HepG2 (cell line): ENCODE data around the gene LRRC15. TPM values are rescaled to one million over a fixed set of nuclear protein-coding genes. Genes with fewer than 3 reads are reported as not detected.

Experiments
- ARNTL ChIP-seq: sonication (generic); formaldehyde crosslinking; IDR thresholded peaks from 2 replicates; pipeline ENCODE4 v1.4.0; 2020; ENCODE audit warnings: mild to moderate bottlenecking, missing genetic modification reagents
- GATAD2A ChIP-seq: IDR thresholded peaks from 2 replicates; pipeline ENCODE4 v1.6.1; 2016
- HOXD1 ChIP-seq: sonication (generic); formaldehyde crosslinking; IDR thresholded peaks from 2 replicates; pipeline ENCODE4 v1.5.0; 2020; ENCODE audit warnings: missing genetic modification reagents
- MTF1 ChIP-seq: sonication (generic); formaldehyde crosslinking; IDR thresholded peaks from 2 replicates; pipeline ENCODE4 v1.5.0; 2020; ENCODE audit warnings: missing genetic modification reagents
- MYNN ChIP-seq: sonication (generic); formaldehyde crosslinking; IDR thresholded peaks from 2 replicates; pipeline ENCODE4 v1.4.0; 2020; ENCODE audit warnings: mild to moderate bottlenecking, low read depth, missing genetic modification reagents
- NFE2L2 ChIP-seq: fragments of 150-350 bp; IDR thresholded peaks from 2 replicates; pipeline ENCODE4 v1.6.1; 2014; ENCODE audit warnings: low read length
- PCBP1 ChIP-seq: fragments of 200-400 bp; formaldehyde crosslinking; IDR thresholded peaks from 2 replicates; pipeline ENCODE4 v1.6.1; 2017; ENCODE audit warnings: mild to moderate bottlenecking, low read depth, low read length, borderline replicate concordance
- SMYD3 ChIP-seq: sonication (generic); formaldehyde crosslinking; IDR thresholded peaks from 2 replicates; pipeline ENCODE4 v1.8.1; 2023; ENCODE audit warnings: mild to moderate bottlenecking, missing genetic modification reagents
- SP140L ChIP-seq: sonication (generic); formaldehyde crosslinking; IDR thresholded peaks from 2 replicates; pipeline ENCODE4 v1.4.0; 2020; ENCODE audit warnings: missing genetic modification reagents, borderline replicate concordance
- SP4 ChIP-seq: sonication (generic); formaldehyde crosslinking; IDR thresholded peaks from 2 replicates; pipeline ENCODE4 v1.8.1; 2023; ENCODE audit warnings: mild to moderate bottlenecking, missing genetic modification reagents
- TAF15 ChIP-seq: fragments of 200-400 bp; formaldehyde crosslinking; IDR thresholded peaks from one replicate; pipeline ENCODE4 v1.6.1; 2018; ENCODE audit warnings: mild to moderate bottlenecking, low read depth, low read length; ENCODE audit not compliant: poor library complexity, severe bottlenecking
- TBL1XR1 ChIP-seq: fragments of 150-350 bp; IDR thresholded peaks from 2 replicates; pipeline ENCODE4 v1.6.1; 2014; ENCODE audit warnings: borderline replicate concordance, low read length; ENCODE audit not compliant: partially characterized antibody
- XBP1 ChIP-seq: sonication (generic); formaldehyde crosslinking; IDR thresholded peaks from 2 replicates; pipeline ENCODE4 v1.5.0; 2020; ENCODE audit warnings: missing genetic modification reagents
- ZNF879 ChIP-seq: sonication (generic); formaldehyde crosslinking; IDR thresholded peaks from 2 replicates; pipeline ENCODE4 v1.8.1; 2023; ENCODE audit warnings: missing genetic modification reagents
- polyA plus RNA-seq, 8 experiments: library from polyadenylated mRNA; depleted of rRNA in 3 of 8; stranded (reverse) in 7 of 8; unstranded in 1 of 8; fragments of >200 nt; fragmentation: Illumina TruSeq in 4 of 8; extraction: Trizol in 4 of 8; gene quantifications; 2 replicates each; pipeline versions ENCODE4 v1.2.1 to v1.2.3, GENCODE V29; 2011 to 2016; ENCODE audit warnings: low read depth in 4 of 8, missing spikeins in 1 of 8, mixed read lengths in 1 of 8; ENCODE audit not compliant: insufficient read depth in 1 of 8
- total RNA-seq, 5 experiments: library from RNA; depleted of rRNA; stranded (reverse); fragments of >200 nt; fragmentation: Illumina TruSeq; extraction: Trizol; gene quantifications; 2 replicates each; pipeline ENCODE4 v1.2.3, GENCODE V29; 2016; ENCODE audit warnings: low read depth in 1 of 5
- TF ChIP-seq, protein P1 (sequence below): sonication (generic); formaldehyde crosslinking; IDR thresholded peaks from 2 replicates; pipeline ENCODE4 v1.5.0; 2020; ENCODE audit warnings: mild to moderate bottlenecking, missing genetic modification reagents
- TF ChIP-seq, protein P2 (sequence below): IDR thresholded peaks from 2 replicates; pipeline ENCODE4 v1.6.1; 2016; ENCODE audit warnings: missing biosample characterization, missing genetic modification reagents, low read depth
- TF ChIP-seq, protein P3 (sequence below): sonication (generic); formaldehyde crosslinking; IDR thresholded peaks from 2 replicates; pipeline ENCODE4 v1.5.1; 2020; ENCODE audit warnings: missing genetic modification reagents, mild to moderate bottlenecking, borderline replicate concordance
- TF ChIP-seq, protein P4 (sequence below): sonication (generic); formaldehyde crosslinking; IDR thresholded peaks from 2 replicates; pipeline ENCODE4 v1.5.0; 2020; ENCODE audit warnings: missing genetic modification reagents
- TF ChIP-seq, protein P5 (sequence below): sonication (generic); formaldehyde crosslinking; IDR thresholded peaks from 2 replicates; pipeline ENCODE4 v1.5.1; 2020; ENCODE audit warnings: mild to moderate bottlenecking, moderate library complexity, missing genetic modification reagents

Gene LRRC15
- total and polyA plus RNA-seq, 2 of the 13 experiments (the other 11 are each of a cell fraction or from before 2014, with no cell fraction given): not detected

DNA sequence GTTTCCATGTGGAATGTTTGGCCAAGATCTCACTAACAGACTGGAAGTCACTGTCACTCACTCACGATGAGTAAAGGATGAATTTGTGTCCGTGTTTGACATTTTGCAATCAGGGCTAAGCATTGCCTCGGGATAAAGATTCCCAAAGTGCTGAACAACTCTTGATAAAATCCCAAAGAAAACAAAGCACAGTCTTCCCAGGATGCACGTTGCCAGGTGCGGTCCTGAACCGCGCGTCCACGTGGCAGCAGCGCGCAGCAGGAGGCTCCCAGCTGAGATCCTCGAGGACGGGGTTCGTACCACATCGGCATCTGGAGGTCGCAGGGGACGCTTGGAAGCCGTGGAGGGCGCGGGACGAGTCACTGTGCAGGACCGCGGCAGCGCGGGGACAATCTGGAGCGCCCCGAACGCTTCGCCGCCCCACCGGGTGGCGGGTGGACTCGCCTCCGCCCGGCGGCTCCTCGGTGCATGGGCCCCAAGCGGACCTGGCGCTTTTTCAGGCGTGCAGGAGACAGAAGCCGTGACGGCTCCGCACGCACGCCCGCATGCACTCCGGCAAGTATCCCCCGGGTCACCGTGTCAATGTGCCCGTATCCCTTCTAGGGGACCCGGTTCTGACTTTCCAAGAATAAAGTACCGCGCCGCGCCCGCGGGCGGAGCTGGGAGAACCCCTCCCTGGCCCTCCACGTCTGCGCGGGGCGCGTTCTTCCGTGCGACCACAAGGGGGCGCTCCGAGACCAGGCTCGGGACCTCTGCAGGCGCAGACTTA lies 36.1 kb downstream of the LRRC15 start (continued):
- TF ChIP-seq PCBP1 (no peak), NFE2L2 (no peak), MTF1 (no peak), SP4 (CRISPR knock-in tag) (peak; percentile 70), GATAD2A (0 out of 2 replicates have a peak, but pooled peaks have one; percentile 38), TAF15 (no peak), TBL1XR1 (no peak), ARNTL (CRISPR knock-in tag) (peak; percentile 81; the same call in 1 of the 2 replicates), HOXD1 (no peak), XBP1 (CRISPR knock-in tag) (no peak; the same call in 1 of the 2 replicates), SP140L (no peak), SMYD3 (CRISPR knock-in tag) (no peak), MYNN (CRISPR knock-in tag) (0 out of 2 replicates have a peak, but pooled peaks have one; percentile 32), ZNF879 (CRISPR knock-in tag) (peak; percentile 96)
- TF ChIP-seq, protein P1, sequence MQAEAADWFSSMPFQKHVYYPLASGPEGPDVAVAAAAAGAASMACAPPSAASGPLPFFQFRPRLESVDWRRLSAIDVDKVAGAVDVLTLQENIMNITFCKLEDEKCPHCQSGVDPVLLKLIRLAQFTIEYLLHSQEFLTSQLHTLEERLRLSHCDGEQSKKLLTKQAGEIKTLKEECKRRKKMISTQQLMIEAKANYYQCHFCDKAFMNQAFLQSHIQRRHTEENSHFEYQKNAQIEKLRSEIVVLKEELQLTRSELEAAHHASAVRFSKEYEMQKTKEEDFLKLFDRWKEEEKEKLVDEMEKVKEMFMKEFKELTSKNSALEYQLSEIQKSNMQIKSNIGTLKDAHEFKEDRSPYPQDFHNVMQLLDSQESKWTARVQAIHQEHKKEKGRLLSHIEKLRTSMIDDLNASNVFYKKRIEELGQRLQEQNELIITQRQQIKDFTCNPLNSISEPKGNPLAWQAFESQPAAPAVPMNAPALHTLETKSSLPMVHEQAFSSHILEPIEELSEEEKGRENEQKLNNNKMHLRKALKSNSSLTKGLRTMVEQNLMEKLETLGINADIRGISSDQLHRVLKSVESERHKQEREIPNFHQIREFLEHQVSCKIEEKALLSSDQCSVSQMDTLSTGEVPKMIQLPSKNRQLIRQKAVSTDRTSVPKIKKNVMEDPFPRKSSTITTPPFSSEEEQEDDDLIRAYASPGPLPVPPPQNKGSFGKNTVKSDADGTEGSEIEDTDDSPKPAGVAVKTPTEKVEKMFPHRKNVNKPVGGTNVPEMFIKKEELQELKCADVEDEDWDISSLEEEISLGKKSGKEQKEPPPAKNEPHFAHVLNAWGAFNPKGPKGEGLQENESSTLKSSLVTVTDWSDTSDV (CRISPR knock-in tag): peak; percentile 84; the same call in 1 of the 2 replicates
- TF ChIP-seq, protein P2, sequence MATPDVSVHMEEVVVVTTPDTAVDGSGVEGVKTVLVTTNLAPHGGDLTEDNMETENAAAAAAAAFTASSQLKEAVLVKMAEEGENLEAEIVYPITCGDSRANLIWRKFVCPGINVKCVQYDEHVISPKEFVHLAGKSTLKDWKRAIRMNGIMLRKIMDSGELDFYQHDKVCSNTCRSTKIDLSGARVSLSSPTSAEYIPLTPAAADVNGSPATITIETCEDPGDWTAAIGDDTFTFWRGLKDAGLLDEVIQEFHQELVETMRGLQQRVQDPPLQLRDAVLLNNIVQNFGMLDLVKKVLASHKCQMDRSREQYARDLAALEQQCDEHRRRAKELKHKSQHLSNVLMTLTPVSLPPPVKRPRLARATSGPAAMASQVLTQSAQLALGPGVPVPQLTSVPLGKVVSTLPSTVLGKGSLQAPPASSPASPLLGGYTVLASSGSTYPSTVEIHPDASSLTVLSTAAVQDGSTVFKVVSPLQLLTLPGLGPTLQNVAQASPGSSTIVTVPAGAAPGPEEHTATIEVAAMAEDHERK: no peak
- TF ChIP-seq, protein P3, sequence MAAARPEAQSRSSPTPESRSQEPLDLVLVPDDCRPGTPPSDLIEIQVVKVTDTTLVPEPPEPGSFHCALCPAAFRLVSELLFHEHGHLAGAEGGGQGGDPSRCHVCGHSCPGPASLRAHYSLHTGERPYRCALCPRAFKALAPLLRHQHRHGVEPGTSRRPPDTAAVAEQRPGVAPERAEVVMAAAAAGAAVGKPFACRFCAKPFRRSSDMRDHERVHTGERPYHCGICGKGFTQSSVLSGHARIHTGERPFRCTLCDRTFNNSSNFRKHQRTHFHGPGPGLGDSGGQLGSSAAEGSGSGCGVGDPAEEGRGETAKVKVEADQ: peak; percentile 92
- TF ChIP-seq, protein P4, sequence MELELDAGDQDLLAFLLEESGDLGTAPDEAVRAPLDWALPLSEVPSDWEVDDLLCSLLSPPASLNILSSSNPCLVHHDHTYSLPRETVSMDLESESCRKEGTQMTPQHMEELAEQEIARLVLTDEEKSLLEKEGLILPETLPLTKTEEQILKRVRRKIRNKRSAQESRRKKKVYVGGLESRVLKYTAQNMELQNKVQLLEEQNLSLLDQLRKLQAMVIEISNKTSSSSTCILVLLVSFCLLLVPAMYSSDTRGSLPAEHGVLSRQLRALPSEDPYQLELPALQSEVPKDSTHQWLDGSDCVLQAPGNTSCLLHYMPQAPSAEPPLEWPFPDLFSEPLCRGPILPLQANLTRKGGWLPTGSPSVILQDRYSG: peak; percentile 69
- TF ChIP-seq, protein P5, sequence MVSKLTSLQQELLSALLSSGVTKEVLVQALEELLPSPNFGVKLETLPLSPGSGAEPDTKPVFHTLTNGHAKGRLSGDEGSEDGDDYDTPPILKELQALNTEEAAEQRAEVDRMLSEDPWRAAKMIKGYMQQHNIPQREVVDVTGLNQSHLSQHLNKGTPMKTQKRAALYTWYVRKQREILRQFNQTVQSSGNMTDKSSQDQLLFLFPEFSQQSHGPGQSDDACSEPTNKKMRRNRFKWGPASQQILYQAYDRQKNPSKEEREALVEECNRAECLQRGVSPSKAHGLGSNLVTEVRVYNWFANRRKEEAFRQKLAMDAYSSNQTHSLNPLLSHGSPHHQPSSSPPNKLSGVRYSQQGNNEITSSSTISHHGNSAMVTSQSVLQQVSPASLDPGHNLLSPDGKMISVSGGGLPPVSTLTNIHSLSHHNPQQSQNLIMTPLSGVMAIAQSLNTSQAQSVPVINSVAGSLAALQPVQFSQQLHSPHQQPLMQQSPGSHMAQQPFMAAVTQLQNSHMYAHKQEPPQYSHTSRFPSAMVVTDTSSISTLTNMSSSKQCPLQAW (CRISPR knock-in tag): no peak; the same call in 1 of the 2 replicates
